ENCODE data around the gene ZDHHC23.
A peak's percentile ranks its signal among the peaks of the same experiment; 100 is the strongest.

Gene ZDHHC23

DNA sequence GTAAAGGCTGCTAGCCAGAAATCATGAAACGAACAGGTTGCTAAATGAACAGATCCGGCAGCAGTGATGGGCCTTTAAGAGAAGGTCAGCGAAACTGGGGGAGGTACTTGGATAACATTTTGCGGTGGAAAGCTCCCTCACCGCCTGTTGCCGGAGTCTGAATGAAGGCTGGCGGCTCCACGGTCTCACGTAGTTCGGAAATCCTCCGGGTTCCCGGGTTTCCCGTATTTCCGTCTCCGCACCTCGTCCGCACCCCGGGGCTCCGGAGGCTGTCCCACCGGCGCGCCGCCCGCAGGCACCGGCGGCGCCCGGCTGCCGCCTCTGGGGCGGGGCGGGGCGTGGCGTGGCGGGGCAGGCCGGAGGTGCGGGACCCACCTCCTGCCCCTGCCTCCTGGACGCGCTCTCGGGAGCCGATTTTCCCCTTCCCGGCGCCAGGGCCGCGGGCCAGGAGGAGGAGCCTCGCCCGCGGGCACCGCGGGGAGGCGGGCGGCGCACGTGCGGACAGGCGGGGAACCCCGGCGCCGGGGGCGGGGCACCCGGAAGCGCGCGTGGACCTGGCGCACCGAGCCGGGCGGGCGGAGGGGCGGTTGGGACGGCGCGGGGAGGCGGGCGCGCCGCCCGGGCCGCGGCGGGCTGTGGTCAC, at the start of gene ZDHHC23:
ZDHHC23 (plus strand) TSS at position 642 of the 643 bp plus-strand sequence. CDS start 790 bp downstream, outside the sequence.
- DNase-seq (ENCODE audit: low read depth in 2 of 3, low spot score in 2 of 3) = peak; percentile 10 to 36 (median 36)

DNA sequence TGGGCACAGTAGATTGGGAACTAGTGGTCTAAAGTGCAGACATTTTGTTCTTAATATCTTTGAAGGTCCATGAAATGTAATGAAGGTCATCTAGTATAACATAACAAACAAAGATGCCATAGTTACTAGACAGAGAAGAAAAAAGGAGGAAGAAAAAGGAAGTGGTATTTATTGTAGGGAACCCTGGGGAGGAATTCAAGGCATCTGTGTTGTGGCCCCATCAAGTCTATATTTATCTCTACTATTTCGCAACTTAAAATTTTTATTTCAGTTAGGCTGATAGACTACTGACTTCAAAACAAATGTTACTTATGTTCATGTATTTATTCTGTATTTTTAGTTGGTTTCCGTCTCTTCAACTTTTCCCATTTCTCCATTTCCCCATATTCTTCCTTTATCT, 48.9 kb upstream of the ZDHHC23 start:
- no peak for DNase-seq (ENCODE audit: low read depth in 2 of 3, low spot score in 2 of 3)

DNA sequence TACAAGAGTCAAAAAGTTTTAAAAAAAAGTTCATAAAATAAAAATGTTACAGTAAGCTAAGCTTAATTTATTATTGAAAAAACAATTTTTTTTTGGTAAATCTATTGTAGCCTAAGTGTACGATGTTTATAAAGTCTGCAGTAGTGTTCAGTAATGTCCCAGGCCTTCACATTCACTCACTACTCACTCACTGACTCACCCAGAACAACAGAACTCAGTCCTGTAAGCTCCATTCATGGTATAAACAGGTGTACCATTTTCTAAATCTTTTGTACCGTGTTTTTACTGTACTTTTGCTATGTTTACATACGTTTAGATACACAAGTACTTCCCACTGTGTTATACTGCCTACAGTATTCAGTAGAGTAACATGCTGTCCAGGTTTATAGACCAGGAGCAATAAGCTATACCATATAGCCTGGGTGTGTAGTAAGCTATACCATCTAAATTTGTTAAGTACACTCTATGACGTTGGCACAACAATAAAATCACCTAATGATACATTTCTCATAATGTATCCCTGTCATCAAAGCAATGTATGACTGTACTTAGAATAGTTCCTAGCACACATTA, 41.2 kb upstream of the ZDHHC23 start:
- DNase-seq (ENCODE audit: low read depth in 2 of 3, low spot score in 2 of 3) = no peak

- DNase-seq (ENCODE audit: low read depth in 2 of 3, low spot score in 2 of 3) = no peak
Observed at GRCh38 chr3:113908133-113908532, 39.7 kb upstream of the ZDHHC23 start.

GRCh38 chr3:113910966-113911365, 36.8 kb upstream of the ZDHHC23 start:
- no peak for DNase-seq (ENCODE audit: low read depth in 2 of 3, low spot score in 2 of 3)

DNA sequence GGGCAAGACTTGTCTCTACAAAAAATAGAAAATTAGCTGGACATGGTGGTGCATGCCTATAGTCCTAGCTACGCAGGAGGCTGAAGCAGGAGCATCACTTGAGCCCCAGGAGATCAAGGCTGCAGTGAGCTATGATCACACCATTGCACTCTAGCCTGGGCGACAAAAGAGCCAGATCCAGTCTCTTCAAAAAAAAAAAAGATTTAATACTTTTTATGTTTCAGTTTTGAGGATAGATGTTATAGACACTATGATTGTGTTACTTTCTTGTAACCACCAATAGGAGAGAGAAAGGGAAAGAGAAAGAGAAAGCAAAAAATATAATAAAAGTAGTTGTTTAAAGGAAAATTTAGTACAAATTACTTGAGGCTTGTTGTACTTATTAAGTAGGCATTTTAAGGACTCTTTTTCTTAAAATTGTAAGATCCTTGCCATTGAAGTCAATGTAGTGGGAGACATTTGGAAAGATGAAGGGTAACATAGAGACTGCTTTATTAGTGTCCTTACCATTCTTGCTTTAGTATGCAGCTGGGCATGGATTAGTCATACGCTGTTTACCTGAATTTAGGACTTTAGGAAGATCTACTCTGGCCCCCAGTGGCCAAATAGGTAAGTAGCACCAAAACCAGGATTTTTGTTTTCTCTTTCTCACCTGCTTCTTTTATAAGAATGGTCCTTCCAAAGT, 35.1 kb upstream of the ZDHHC23 start:
- DNase-seq (ENCODE audit: low read depth in 2 of 3, low spot score in 2 of 3) = no peak

DNA sequence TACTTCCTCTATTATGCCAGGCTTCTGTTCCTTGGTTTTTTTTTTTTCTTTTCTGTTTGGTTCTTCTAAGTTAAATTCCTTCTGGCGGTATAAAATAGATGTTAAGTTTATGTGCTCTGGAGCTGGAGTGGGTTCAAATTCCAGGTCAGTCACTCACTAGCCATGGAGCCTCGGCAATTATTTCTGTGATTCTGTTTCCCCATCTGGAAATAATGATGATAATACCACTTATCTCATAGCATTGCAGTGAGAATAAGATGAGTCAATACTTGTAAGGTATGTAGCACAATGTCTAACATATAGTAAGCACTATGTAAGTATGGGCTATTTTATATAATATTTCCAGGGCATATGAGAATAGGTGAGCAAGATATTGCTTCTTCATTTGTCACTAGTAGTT, 33.2 kb upstream of the ZDHHC23 start:
- DNase-seq (ENCODE audit: low read depth in 2 of 3, low spot score in 2 of 3) = no peak

GRCh38 chr3:113927556-113927955, 20.3 kb upstream of the ZDHHC23 start:
- no peak for DNase-seq (ENCODE audit: low read depth in 2 of 3, low spot score in 2 of 3)

- DNase-seq (ENCODE audit: low read depth in 2 of 3, low spot score in 2 of 3) = no peak
Observed at GRCh38 chr3:113946831-113947230, 982 bp upstream of the ZDHHC23 start.

- DNase-seq (ENCODE audit: low read depth in 2 of 3, low spot score in 2 of 3) = peak in 1 of 3 experiments; percentile 8
Observed at GRCh38 chr3:113948015-113948917, 453 bp downstream of the ZDHHC23 start.

- DNase-seq (ENCODE audit: low read depth in 2 of 3, low spot score in 2 of 3) = no peak
Observed at GRCh38 chr3:113952921-113953320, 5.1 kb downstream of the ZDHHC23 start.

DNA sequence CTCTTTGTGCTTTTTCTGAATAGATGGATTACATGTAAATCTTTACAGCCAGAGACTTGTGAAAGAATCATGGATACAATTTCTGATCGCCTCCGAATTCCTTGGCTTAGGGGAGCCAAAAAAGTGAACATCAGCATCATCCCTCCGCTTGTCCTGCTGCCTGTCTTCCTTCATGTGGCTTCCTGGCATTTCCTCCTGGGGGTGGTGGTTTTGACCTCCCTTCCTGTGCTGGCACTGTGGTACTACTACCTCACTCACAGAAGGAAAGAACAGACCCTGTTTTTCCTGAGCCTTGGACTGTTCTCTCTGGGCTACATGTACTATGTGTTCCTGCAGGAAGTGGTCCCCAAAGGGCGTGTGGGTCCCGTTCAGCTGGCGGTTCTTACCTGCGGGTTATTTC, 5.9 kb downstream of the ZDHHC23 start:
- no peak for DNase-seq (ENCODE audit: low read depth in 2 of 3, low spot score in 2 of 3)

DNA sequence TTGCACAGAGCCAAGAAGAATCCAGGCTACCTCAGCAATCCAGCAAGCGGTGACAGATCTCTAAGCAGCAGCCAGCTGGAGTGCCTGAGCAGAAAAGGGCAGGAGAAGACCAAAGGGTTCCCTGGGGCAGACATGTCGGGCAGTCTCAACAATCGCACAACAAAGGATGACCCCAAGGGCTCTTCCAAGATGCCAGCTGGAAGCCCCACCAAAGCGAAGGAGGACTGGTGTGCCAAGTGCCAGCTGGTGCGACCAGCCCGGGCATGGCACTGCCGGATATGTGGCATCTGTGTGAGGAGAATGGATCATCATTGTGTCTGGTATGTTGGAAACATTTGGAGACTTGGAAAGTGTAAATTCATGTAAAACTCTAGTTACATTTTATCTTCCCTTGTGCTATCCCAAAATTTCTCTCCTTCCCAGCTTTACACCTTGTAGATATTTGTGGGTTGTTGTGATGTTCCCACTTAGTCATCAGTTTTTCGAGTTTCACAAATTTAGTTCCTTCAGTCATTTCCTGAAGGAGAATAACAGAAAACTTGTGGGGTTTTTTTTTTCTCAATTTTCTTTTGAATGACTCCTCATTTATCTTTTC, 6.4 kb downstream of the ZDHHC23 start:
- no peak for DNase-seq (ENCODE audit: low read depth in 2 of 3, low spot score in 2 of 3)

DNA sequence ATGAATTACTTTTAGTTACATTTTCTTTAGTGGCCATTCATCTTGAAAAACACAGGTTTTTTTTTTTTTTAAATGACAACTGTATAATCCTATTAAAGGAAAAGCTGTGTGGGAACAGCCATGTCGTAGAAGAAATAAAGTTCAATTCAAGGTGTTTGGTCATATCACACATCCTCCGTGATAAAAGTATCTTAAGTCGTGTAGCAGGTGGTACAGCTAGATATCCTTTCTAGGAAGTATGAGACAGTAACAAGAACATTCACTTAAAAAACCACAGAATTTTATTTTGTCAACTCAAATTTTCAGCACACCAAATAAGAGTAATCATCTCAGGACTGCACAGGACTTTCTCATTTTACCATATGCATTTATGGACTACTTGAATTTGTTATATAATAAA, 16.1 kb downstream of the ZDHHC23 start:
- no peak for DNase-seq (ENCODE audit: low read depth in 2 of 3, low spot score in 2 of 3)

GRCh38 chr3:113966172-113966571, 18.4 kb downstream of the ZDHHC23 start:
- no peak for DNase-seq (ENCODE audit: low read depth in 2 of 3, low spot score in 2 of 3)

DNA sequence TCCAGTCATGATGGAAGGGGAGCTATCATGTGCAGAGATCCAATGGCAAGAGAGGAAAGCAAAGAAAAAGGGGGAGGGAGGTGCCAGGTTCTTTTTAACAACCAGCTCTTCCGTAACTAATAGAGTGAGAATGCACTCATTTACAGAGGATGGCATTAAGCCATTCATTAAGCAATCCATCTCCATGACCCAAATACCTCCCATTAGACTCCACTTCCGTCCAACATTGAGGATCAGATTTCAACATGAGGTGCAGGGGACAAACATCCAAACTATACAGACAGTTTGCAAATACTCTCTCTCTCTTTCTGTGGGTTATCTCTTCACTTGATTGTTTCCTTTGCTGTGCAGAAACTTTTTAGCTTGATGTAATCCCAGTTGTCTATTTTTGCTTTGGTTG, 21.2 kb downstream of the ZDHHC23 start:
- DNase-seq (ENCODE audit: low read depth in 2 of 3, low spot score in 2 of 3) = no peak

GRCh38 chr3:113977822-113978221, 30.0 kb downstream of the ZDHHC23 start:
- DNase-seq (ENCODE audit: low read depth in 2 of 3, low spot score in 2 of 3) = no peak

DNA sequence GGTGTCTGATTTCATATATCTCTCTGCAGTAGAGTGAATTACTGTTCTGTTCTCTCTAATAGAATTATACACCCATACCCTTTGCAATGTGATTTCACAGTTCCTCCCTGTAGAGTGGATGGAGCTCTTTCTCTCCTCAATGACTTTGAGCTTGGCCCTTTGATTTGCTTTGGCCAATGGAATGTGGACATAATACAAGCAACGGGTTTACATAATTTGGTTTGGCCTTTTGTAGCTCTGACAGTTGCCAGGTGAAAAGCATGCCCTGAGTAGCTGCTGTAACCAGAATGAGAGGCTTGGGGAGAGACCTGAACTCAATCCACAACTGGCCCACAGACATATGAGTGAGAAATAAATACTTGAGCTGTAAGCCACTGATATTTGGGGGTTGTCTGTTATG, 32.1 kb downstream of the ZDHHC23 start:
- DNase-seq (ENCODE audit: low read depth in 2 of 3, low spot score in 2 of 3) = no peak

DNA sequence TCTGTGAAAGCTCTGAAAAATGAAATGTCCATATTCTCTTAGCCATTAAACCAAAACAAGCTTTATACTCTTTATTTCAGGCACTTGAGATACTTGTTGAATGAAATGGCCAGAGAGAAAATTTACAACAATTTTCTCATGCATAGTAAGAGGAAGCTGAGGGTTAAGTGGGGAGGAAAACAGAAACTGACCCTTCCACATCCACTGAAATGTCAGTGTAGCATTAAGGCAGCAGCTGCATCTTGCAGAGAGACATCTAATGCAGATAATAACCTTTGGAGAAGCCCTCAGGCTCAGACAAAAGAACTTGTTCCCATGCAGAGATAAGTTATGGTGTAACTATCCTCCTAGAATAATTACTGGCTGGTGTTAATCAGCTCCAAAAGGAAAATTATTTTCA, 34.0 kb downstream of the ZDHHC23 start:
- DNase-seq (ENCODE audit: low read depth in 2 of 3, low spot score in 2 of 3) = no peak

GRCh38 chr3:113983544-113983943, 35.7 kb downstream of the ZDHHC23 start:
- no peak for DNase-seq (ENCODE audit: low read depth in 2 of 3, low spot score in 2 of 3)

DNA sequence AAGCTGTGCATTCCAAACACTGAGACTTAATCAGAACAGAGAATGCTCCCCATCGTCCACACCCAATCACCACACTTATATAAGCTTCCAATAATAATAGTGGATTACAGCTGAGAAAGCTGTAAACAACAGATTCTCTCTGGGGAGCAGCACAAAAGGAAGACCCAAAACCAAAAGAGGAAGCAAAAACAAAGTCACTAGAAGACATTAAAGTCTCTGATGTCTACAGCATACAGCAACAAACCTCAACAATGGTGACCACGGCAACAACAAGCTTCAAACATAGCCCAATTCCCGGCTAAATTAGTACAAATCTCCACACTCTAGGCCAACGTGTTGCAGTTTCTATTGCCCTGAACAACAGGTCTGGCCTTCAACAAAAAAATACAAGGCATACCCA, 37.7 kb downstream of the ZDHHC23 start:
- DNase-seq (ENCODE audit: low read depth in 2 of 3, low spot score in 2 of 3) = no peak

Measured in activated CD8-positive, alpha-beta memory T cell treated with anti-CD3 and anti-CD28 coated beads for 48 hours (primary cell).